ENCODE data around the gene CPEB4. TPM values are rescaled to one million over a fixed set of nuclear protein-coding genes. Genes with fewer than 3 reads are reported as not detected.

The CPEB4 gene
- total RNA-seq, 1 experiment from 2014 or later = 1.4 TPM

- H2AFZ ChIP-seq (ENCODE audit: low read length) = no peak overlapping the region
- H3K9ac ChIP-seq (ENCODE audit: low read length) = no peak overlapping the region
- no peaks in the 10 kb centered on the region for H3K79me2 ChIP-seq (ENCODE audit: low read length)
- H3K9me2 ChIP-seq (replicated peaks; ENCODE audit: insufficient read depth, low read length) = no peaks in the 10 kb centered on the region
- peaks cover 4% of the 10 kb centered on the region for H3K4me1 ChIP-seq (ENCODE audit: low read length)
- DNase-seq = no peak
- H3K9me3 ChIP-seq (ENCODE audit: low read length) = peaks cover 4% of the 10 kb centered on the region; the same call in 1 of the 2 replicates
- H3K36me3 ChIP-seq (ENCODE audit: insufficient read depth, low read length) = no peaks in the 10 kb centered on the region
- H3K4me3 ChIP-seq (ENCODE audit: low read length) = no peak overlapping the region
- H3K27me3 ChIP-seq (ENCODE audit: low read length) = 0 out of 2 replicates have a peak, but pooled peaks cover 4% of the 10 kb centered on the region
- H3K4me2 ChIP-seq (ENCODE audit: low read depth, low read length, poor library complexity, severe bottlenecking) = no peak overlapping the region
- H3K27ac ChIP-seq (ENCODE audit: low read length) = no peak overlapping the region
- H4K20me1 ChIP-seq (ENCODE audit: insufficient read depth, low read depth, low read length) = no peaks in the 10 kb centered on the region
Measured at GRCh38 chr5:173848986-173849596, 39.1 kb upstream of the CPEB4 start.

DNA sequence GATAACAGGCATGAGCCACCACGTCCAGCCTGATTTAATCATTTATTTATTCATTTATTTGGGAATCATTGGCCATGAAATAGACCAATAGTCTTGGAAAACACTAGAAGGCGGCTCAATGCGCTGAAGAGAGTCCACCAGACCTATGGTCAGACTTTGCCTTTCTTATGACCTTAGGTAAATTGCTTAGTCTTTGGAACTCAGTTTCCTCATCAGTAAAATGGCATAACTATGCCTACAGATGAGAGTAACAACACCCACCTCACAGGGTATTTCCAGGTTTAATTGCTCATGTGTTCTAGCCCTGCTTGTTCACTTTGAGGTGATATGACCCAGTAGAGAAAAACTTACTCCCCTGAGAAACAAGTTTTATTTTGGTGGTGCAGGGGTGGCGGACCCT is 38.2 kb upstream of the CPEB4 start:
- Histone ChIP-seq H3K79me2 (ENCODE audit: low read length) (no peaks in the 10 kb centered on the region), H3K27me3 (ENCODE audit: low read length) (0 out of 2 replicates have a peak, but pooled peaks cover 4% of the 10 kb centered on the region), H3K27ac (ENCODE audit: low read length) (no peak overlapping the region), H3K4me3 (ENCODE audit: low read length) (no peak overlapping the region), H3K9me3 (ENCODE audit: low read length) (peaks cover 4% of the 10 kb centered on the region; the same call in 1 of the 2 replicates), H3K4me2 (ENCODE audit: low read depth, low read length, poor library complexity, severe bottlenecking) (no peak overlapping the region), H2AFZ (ENCODE audit: low read length) (no peak overlapping the region), H3K4me1 (ENCODE audit: low read length) (peaks cover 4% of the 10 kb centered on the region), H3K9me2 (replicated peaks; ENCODE audit: insufficient read depth, low read length) (no peaks in the 10 kb centered on the region), H3K36me3 (ENCODE audit: insufficient read depth, low read length) (no peaks in the 10 kb centered on the region), H4K20me1 (ENCODE audit: insufficient read depth, low read depth, low read length) (no peaks in the 10 kb centered on the region), H3K9ac (ENCODE audit: low read length) (no peak overlapping the region)
- no peak for DNase-seq

- H3K4me1 ChIP-seq (ENCODE audit: low read length) = peaks cover 4% of the 10 kb centered on the region
- H2AFZ ChIP-seq (ENCODE audit: low read length) = no peak overlapping the region
- no peak overlapping the region for H3K9ac ChIP-seq (ENCODE audit: low read length)
- DNase-seq = no peak
- no peak overlapping the region for H3K4me3 ChIP-seq (ENCODE audit: low read length)
- peaks cover 4% of the 10 kb centered on the region; the same call in 1 of the 2 replicates for H3K9me3 ChIP-seq (ENCODE audit: low read length)
- H3K9me2 ChIP-seq (replicated peaks; ENCODE audit: insufficient read depth, low read length) = no peaks in the 10 kb centered on the region
- 0 out of 2 replicates have a peak, but pooled peaks cover 4% of the 10 kb centered on the region for H3K27me3 ChIP-seq (ENCODE audit: low read length)
- no peaks in the 10 kb centered on the region for H4K20me1 ChIP-seq (ENCODE audit: insufficient read depth, low read depth, low read length)
- H3K27ac ChIP-seq (ENCODE audit: low read length) = no peak overlapping the region
- H3K36me3 ChIP-seq (ENCODE audit: insufficient read depth, low read length) = no peaks in the 10 kb centered on the region
- H3K4me2 ChIP-seq (ENCODE audit: low read depth, low read length, poor library complexity, severe bottlenecking) = no peak overlapping the region
- H3K79me2 ChIP-seq (ENCODE audit: low read length) = no peaks in the 10 kb centered on the region
Measured at GRCh38 chr5:173850659-173851058, 37.5 kb upstream of the CPEB4 start.

GRCh38 chr5:173851595-173852243 is 36.4 kb upstream of the CPEB4 start:
- H3K9me2 ChIP-seq (replicated peaks; ENCODE audit: insufficient read depth, low read length) = no peaks in the 10 kb centered on the region

GRCh38 chr5:173852790-173853359 is 35.3 kb upstream of the CPEB4 start:
- no peak overlapping the region for H3K4me2 ChIP-seq (ENCODE audit: low read depth, low read length, poor library complexity, severe bottlenecking)
- no peaks in the 10 kb centered on the region for H3K79me2 ChIP-seq (ENCODE audit: low read length)
- no peak overlapping the region for H2AFZ ChIP-seq (ENCODE audit: low read length)
- no peak for DNase-seq
- no peak overlapping the region for H3K4me3 ChIP-seq (ENCODE audit: low read length)
- H3K9me2 ChIP-seq (replicated peaks; ENCODE audit: insufficient read depth, low read length) = no peaks in the 10 kb centered on the region
- no peaks in the 10 kb centered on the region for H3K36me3 ChIP-seq (ENCODE audit: insufficient read depth, low read length)
- no peaks in the 10 kb centered on the region for H4K20me1 ChIP-seq (ENCODE audit: insufficient read depth, low read depth, low read length)
- H3K9ac ChIP-seq (ENCODE audit: low read length) = no peak overlapping the region
- H3K9me3 ChIP-seq (ENCODE audit: low read length) = peaks cover 4% of the 10 kb centered on the region; the same call in 1 of the 2 replicates
- H3K27ac ChIP-seq (ENCODE audit: low read length) = no peak overlapping the region
- H3K4me1 ChIP-seq (ENCODE audit: low read length) = peaks cover 4% of the 10 kb centered on the region
- H3K27me3 ChIP-seq (ENCODE audit: low read length) = 0 out of 2 replicates have a peak, but pooled peaks cover 4% of the 10 kb centered on the region

More at GRCh38 chr5:173851595-173852243, 36.4 kb upstream of the CPEB4 start:
- Histone ChIP-seq H4K20me1 (ENCODE audit: insufficient read depth, low read depth, low read length) (no peaks in the 10 kb centered on the region), H3K27me3 (ENCODE audit: low read length) (0 out of 2 replicates have a peak, but pooled peaks cover 4% of the 10 kb centered on the region), H3K4me1 (ENCODE audit: low read length) (peaks cover 4% of the 10 kb centered on the region), H3K9me3 (ENCODE audit: low read length) (peaks cover 4% of the 10 kb centered on the region; the same call in 1 of the 2 replicates), H3K4me3 (ENCODE audit: low read length) (no peak overlapping the region), H2AFZ (ENCODE audit: low read length) (no peak overlapping the region), H3K4me2 (ENCODE audit: low read depth, low read length, poor library complexity, severe bottlenecking) (no peak overlapping the region), H3K36me3 (ENCODE audit: insufficient read depth, low read length) (no peaks in the 10 kb centered on the region), H3K9ac (ENCODE audit: low read length) (no peak overlapping the region), H3K27ac (ENCODE audit: low read length) (no peak overlapping the region), H3K79me2 (ENCODE audit: low read length) (no peaks in the 10 kb centered on the region)
- DNase-seq = no peak

DNA sequence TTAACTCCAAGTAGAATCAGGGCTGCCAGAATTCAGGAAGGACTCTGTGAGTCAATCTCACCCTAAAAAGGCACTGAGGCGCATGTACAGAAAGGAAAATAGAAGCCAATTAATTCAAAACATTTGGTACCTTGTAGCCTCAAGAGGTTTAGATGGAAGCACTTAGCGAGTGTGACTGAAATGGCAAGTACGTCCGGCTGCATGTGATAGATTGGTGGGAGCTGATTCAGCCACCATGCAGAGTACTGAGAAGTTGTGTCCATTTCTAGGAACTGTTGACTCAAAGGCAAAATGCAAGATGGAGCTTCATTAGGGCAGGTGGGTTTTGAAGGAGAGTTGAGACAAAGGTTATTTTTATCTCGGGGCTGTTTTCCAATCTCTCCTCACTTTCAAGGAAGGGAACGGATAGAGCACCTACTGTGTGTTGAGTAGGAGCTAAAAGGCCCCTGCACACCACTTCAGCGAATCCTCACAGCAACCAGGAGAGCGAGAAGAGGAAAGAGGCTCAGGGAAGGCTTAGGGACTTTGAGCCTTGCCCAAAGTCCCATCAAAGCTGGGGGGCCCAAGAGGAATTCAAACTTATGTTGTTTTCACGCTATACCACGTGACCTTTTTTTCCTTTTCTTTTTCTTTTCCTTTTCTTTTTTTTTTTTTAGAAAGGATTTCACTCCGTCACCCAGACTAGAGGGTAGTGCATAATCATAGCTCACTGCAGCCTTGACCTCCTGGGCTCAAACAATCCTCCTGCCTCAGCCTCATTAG is 34.6 kb upstream of the CPEB4 start:
- Histone ChIP-seq H3K27ac (ENCODE audit: low read length) (no peak overlapping the region), H3K9ac (ENCODE audit: low read length) (no peak overlapping the region)

GRCh38 chr5:173855162-173855994 is 32.8 kb upstream of the CPEB4 start:
- Histone ChIP-seq H3K79me2 (ENCODE audit: low read length) (no peaks in the 10 kb centered on the region), H3K27ac (ENCODE audit: low read length) (no peak overlapping the region), H2AFZ (ENCODE audit: low read length) (no peak overlapping the region), H3K9ac (ENCODE audit: low read length) (no peak overlapping the region), H3K9me3 (ENCODE audit: low read length) (no peaks in the 10 kb centered on the region), H3K4me3 (ENCODE audit: low read length) (no peak overlapping the region), H4K20me1 (ENCODE audit: insufficient read depth, low read depth, low read length) (no peaks in the 10 kb centered on the region), H3K36me3 (ENCODE audit: insufficient read depth, low read length) (no peaks in the 10 kb centered on the region), H3K4me2 (ENCODE audit: low read depth, low read length, poor library complexity, severe bottlenecking) (no peak overlapping the region), H3K27me3 (ENCODE audit: low read length) (no peaks in the 10 kb centered on the region), H3K9me2 (replicated peaks; ENCODE audit: insufficient read depth, low read length) (no peaks in the 10 kb centered on the region), H3K4me1 (ENCODE audit: low read length) (peaks cover 15% of the 10 kb centered on the region)
- no peak for DNase-seq

More for the DNA sequence above, 34.6 kb upstream of the CPEB4 start:
- peak; percentile 64 for DNase-seq
- Histone ChIP-seq H3K9me3 (ENCODE audit: low read length) (peaks cover 4% of the 10 kb centered on the region; the same call in 1 of the 2 replicates), H4K20me1 (ENCODE audit: insufficient read depth, low read depth, low read length) (no peaks in the 10 kb centered on the region), H2AFZ (ENCODE audit: low read length) (no peak overlapping the region), H3K9me2 (replicated peaks; ENCODE audit: insufficient read depth, low read length) (no peaks in the 10 kb centered on the region), H3K79me2 (ENCODE audit: low read length) (no peaks in the 10 kb centered on the region), H3K4me1 (ENCODE audit: low read length) (peaks cover 4% of the 10 kb centered on the region), H3K36me3 (ENCODE audit: insufficient read depth, low read length) (no peaks in the 10 kb centered on the region), H3K27me3 (ENCODE audit: low read length) (0 out of 2 replicates have a peak, but pooled peaks cover 4% of the 10 kb centered on the region), H3K4me3 (ENCODE audit: low read length) (no peak overlapping the region), H3K4me2 (ENCODE audit: low read depth, low read length, poor library complexity, severe bottlenecking) (no peak overlapping the region)
